Vagina (tissue), 2 donors: ENCODE results near the gene SLMAP. TPM values are rescaled to one million over a fixed set of nuclear protein-coding genes. Genes with fewer than 3 reads are reported as not detected.
"Not testable (repeated sequence)": the region's sequence is repeated elsewhere in the genome, so short reads cannot be mapped to it uniquely, and the experiment has no call there.

ENCODE experiments used
- DNase-seq, 2 donors: peaks; one replicate each; pipeline ENCODE4 v3.0.0-alpha.2; 2017; ENCODE audit errors: extremely low spot score in 2 of 2
- H3K27ac ChIP-seq: fragments of 200-600 bp; sonication (generic); one replicate; pipeline ENCODE4 v1.5.1; 2019
- H3K27me3 ChIP-seq: fragments of 200-600 bp; sonication (generic); one replicate; pipeline ENCODE4 v1.5.1; 2019
- H3K36me3 ChIP-seq, 2 donors: fragments of 200-600 bp; sonication (generic); one replicate each; pipeline ENCODE4 v1.5.1; 2017 to 2019
- H3K4me1 ChIP-seq: fragments of 200-600 bp; sonication (generic); one replicate; pipeline ENCODE4 v1.5.1; 2019
- H3K4me3 ChIP-seq, 2 donors: fragments of 200-600 bp; sonication (generic); 1 replicate in 1 of 2; 2 replicates in 1 of 2; pipeline ENCODE4 v1.5.1; 2016 to 2019
- H3K9me3 ChIP-seq: fragments of 200-600 bp; sonication (generic); one replicate; pipeline ENCODE4 v1.5.1; 2019
- POLR2A ChIP-seq, 2 donors: fragments of 450-650 bp; IDR thresholded peaks; one replicate each; pipeline ENCODE4 v1.6.1; 2017; ENCODE audit warnings: antibody characterized with exemption in 2 of 2, mild to moderate bottlenecking in 2 of 2, moderate library complexity in 2 of 2
- POLR2AphosphoS5 ChIP-seq, 2 donors: sonication (generic); formaldehyde crosslinking; IDR thresholded peaks; one replicate each; pipeline ENCODE4 v1.9.0; 2017; ENCODE audit warnings: antibody characterized with exemption in 2 of 2, mild to moderate bottlenecking in 2 of 2, low read depth in 1 of 2; ENCODE audit not compliant: insufficient read depth in 1 of 2
- intact Hi-C: fragments of 100-400 bp; cut with DNase I; formaldehyde crosslinking; loops from one replicate; pipeline ENCODE4 v1.15.1; 2023
- total RNA-seq: library from RNA; depleted of rRNA; stranded (reverse); fragments of >200 nt; gene quantifications from one replicate; pipeline ENCODE4 v1.2.3, GENCODE V29; 2016
- TF ChIP-seq, protein P1 (sequence below), 3 experiments: fragments of 450-650 bp in 2 of 3; fragments of 200-600 bp in 1 of 3; sonication (generic) in 1 of 3; IDR thresholded peaks; one replicate each; pipeline ENCODE4 v1.5.1; 2017 to 2019; ENCODE audit warnings: antibody characterized with exemption in 3 of 3, mild to moderate bottlenecking in 2 of 3, moderate library complexity in 2 of 3

Gene SLMAP
- total RNA-seq, 1 donor from 2014 or later, result 102 TPM

DNA sequence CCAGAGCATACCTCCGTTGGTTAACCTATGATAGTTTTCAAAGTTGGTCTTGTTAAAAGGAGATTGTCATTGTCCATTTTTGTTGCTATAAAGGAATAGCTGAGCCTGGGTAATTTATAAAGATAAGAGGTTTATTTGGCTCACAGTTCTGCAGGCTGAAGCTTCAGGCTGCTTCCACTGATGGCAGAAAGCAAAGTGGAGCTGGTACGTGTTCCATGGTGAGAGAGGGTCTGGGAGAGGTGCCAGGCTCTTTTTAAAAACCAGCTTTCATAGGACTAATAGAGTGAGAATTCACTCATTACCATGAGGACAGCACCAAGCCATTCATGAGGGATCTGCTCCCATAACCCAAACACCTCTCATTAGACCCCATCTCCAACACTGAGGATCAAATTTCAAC, 107.3 kb downstream of the SLMAP start:
- H3K27ac ChIP-seq, result no peak overlapping the region
- no peaks in the 10 kb centered on the region for H3K27me3 ChIP-seq
- TF ChIP-seq, protein P1, sequence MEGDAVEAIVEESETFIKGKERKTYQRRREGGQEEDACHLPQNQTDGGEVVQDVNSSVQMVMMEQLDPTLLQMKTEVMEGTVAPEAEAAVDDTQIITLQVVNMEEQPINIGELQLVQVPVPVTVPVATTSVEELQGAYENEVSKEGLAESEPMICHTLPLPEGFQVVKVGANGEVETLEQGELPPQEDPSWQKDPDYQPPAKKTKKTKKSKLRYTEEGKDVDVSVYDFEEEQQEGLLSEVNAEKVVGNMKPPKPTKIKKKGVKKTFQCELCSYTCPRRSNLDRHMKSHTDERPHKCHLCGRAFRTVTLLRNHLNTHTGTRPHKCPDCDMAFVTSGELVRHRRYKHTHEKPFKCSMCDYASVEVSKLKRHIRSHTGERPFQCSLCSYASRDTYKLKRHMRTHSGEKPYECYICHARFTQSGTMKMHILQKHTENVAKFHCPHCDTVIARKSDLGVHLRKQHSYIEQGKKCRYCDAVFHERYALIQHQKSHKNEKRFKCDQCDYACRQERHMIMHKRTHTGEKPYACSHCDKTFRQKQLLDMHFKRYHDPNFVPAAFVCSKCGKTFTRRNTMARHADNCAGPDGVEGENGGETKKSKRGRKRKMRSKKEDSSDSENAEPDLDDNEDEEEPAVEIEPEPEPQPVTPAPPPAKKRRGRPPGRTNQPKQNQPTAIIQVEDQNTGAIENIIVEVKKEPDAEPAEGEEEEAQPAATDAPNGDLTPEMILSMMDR (IDR thresholded peaks at IDR 0.05), result no peak
- TF ChIP-seq POLR2AphosphoS5 (IDR thresholded peaks at IDR 0.05; ENCODE audit: insufficient read depth in 1 of 2, low read depth in 1 of 2), result no peak
- no peak for TF ChIP-seq POLR2A (IDR thresholded peaks at IDR 0.05)
- no peaks in the 10 kb centered on the region for H3K9me3 ChIP-seq
- H3K4me1 ChIP-seq, result no peaks in the 10 kb centered on the region
- no peak for DNase-seq
- intact Hi-C loops, result loop anchor here (10.0 kb wide), 1 partner anchor 311 kb away; no protein-coding TSS in a partner anchor
- H3K4me3 ChIP-seq, result no peak overlapping the region
- peaks cover 0 to 19% of the 10 kb centered on the region in 2 donors for H3K36me3 ChIP-seq

DNA sequence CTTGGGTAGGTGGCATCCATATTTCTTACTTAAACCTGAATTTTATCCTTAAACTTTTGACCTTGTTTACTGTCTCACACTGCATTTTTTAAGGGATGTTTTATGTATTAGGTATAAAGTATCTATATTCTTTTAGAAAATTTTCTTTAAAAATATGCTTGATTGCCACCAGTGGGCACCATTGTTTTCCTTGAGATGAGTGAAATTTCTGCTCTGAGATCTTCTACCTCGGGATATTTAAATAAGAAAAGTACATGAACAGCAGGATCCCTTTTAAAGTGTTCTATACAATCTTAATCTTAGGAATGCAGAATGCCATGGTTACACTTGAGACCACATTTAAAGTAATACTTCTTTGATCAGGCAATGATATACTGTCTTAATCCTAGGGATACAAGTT, 108.7 kb downstream of the SLMAP start:
- TF ChIP-seq POLR2A (IDR thresholded peaks at IDR 0.05) (no peak), POLR2AphosphoS5 (IDR thresholded peaks at IDR 0.05; ENCODE audit: insufficient read depth in 1 of 2, low read depth in 1 of 2) (no peak)
- TF ChIP-seq, protein P1 (IDR thresholded peaks at IDR 0.05), result no peak
- H3K9me3 ChIP-seq, result no peaks in the 10 kb centered on the region
- no peaks in the 10 kb centered on the region for H3K27me3 ChIP-seq
- H3K27ac ChIP-seq, result no peak overlapping the region
- peaks cover 0 to 12% of the 10 kb centered on the region in 2 donors for H3K36me3 ChIP-seq
- no peaks in the 10 kb centered on the region for H3K4me1 ChIP-seq
- H3K4me3 ChIP-seq, result no peak overlapping the region
- DNase-seq, result no peak
- intact Hi-C loops, result loop anchor here (10.0 kb wide), 1 partner anchor 310 kb away; no protein-coding TSS in a partner anchor

DNA sequence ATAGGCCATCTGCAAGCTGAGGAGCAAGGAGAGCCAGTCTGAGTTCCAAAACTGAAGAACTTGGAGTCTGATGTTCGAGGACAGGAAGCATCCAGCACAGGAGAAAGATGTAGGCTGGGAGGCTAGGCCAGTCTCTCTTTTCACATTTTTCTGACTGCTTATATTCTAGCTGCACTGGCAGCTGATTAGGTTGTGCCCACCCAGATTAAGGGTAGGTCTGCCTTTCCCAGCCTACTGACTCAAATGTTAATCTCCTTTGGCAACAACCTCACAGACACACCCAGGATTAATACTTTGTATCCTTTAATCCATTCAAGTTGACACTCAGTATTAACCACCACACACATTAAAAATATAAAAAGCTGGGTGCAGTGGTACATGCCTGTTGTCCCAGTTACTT, 113.0 kb downstream of the SLMAP start:
- intact Hi-C loops, result loop anchor here (10.0 kb wide), 1 partner anchor 306 kb away; no protein-coding TSS in a partner anchor
- not testable (repeated sequence) for H3K27me3 ChIP-seq, H3K4me3 ChIP-seq, H3K27ac ChIP-seq, DNase-seq, H3K36me3 ChIP-seq, H3K9me3 ChIP-seq, H3K4me1 ChIP-seq

DNA sequence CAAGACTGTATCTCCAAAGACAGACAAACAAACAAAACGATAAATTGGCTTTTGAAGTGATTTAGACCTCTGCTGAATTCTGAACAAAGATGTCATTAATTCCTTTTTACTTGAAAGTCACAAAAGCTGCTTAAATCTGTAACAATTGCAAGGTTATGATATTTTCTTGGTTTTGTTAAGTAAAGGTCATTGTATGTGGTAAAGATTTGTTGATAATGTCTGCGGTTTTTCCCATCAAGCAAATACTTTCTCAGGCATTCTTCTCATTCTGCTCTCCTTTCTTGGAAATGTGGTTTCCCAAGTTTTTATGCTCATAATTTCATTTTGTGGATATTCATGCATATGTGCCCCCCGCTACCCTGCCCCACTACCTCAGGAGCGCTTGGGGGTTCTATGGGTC, 116.5 kb downstream of the SLMAP start:
- TF ChIP-seq POLR2A (IDR thresholded peaks at IDR 0.05) (no peak), POLR2AphosphoS5 (IDR thresholded peaks at IDR 0.05; ENCODE audit: insufficient read depth in 1 of 2, low read depth in 1 of 2) (no peak)
- TF ChIP-seq, protein P1 (IDR thresholded peaks at IDR 0.05), result no peak
- Histone ChIP-seq H3K36me3 (no peaks in the 10 kb centered on the region), H3K27ac (no peak overlapping the region), H3K4me3 (no peak overlapping the region), H3K4me1 (no peaks in the 10 kb centered on the region), H3K9me3 (no peaks in the 10 kb centered on the region), H3K27me3 (no peaks in the 10 kb centered on the region)
- intact Hi-C loops, result no loop called here
- DNase-seq, result no peak

DNA sequence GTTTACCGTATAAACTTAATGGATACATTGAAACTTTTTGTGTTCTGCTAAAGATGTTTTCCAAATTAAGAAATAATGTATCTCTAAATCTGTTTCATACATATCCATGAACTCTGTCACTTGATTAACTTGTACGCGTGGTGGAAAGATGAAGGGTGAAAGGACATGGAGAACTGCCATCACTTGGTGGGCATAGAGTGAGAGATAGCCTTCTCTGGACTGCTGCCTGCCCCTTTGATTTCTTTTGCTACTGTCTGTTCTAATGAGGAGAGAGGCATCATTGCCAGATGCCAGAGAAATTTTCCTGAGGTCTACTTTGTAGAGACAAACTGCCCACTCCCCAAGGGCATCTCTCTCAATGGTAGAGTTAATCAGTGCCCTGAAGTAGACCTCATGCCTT, 120.5 kb downstream of the SLMAP start:
- TF ChIP-seq POLR2AphosphoS5 (IDR thresholded peaks at IDR 0.05; ENCODE audit: insufficient read depth in 1 of 2, low read depth in 1 of 2), result no peak
- TF ChIP-seq, protein P1 (IDR thresholded peaks at IDR 0.05), result no peak
- no peak for TF ChIP-seq POLR2A (IDR thresholded peaks at IDR 0.05)
- Histone ChIP-seq H3K27ac (no peak overlapping the region), H3K27me3 (no peaks in the 10 kb centered on the region), H3K4me3 (no peak overlapping the region), H3K36me3 (no peaks in the 10 kb centered on the region), H3K4me1 (no peaks in the 10 kb centered on the region), H3K9me3 (no peaks in the 10 kb centered on the region)
- DNase-seq, result no peak
- intact Hi-C loops, result no loop called here
